Smooth muscle cell (in vitro differentiated cells): ENCODE measurements around the gene MTREX. TPM values are rescaled to one million over a fixed set of nuclear protein-coding genes. Genes with fewer than 3 reads are reported as not detected.

Experiments
- DNase-seq: peaks from one replicate; lab custom pipeline; 2025; ENCODE audit not compliant: unreplicated experiment; lab: John Stamatoyannopoulos, UW
- H2AFZ ChIP-seq: fragments of 200-600 bp; sonication (generic); 2 replicates; pipeline ENCODE4 v1.6.0; 2016; ENCODE audit warnings: antibody characterized with exemption, low read depth, mild to moderate bottlenecking
- H3F3A ChIP-seq: fragments of 200-600 bp; sonication (generic); 2 replicates; pipeline ENCODE4 v1.6.0; 2017; ENCODE audit warnings: antibody characterized with exemption, low read depth
- H3K27ac ChIP-seq: fragments of 200-600 bp; sonication (generic); 2 replicates; pipeline ENCODE4 v1.5.1; 2016; ENCODE audit warnings: low read depth, mild to moderate bottlenecking
- H3K27me3 ChIP-seq: fragments of 200-600 bp; sonication (generic); 2 replicates; pipeline ENCODE4 v1.6.1; 2016; ENCODE audit warnings: low read depth, mild to moderate bottlenecking
- H3K36me3 ChIP-seq: fragments of 200-600 bp; sonication (generic); 2 replicates; pipeline ENCODE4 v1.5.1; 2016; ENCODE audit warnings: low read depth
- H3K4me1 ChIP-seq: fragments of 200-600 bp; sonication (generic); 2 replicates; pipeline ENCODE4 v1.5.1; 2016; ENCODE audit warnings: low read depth
- H3K4me2 ChIP-seq: fragments of 200-600 bp; sonication (generic); 2 replicates; pipeline ENCODE4 v1.6.0; 2016; ENCODE audit warnings: mild to moderate bottlenecking
- H3K4me3 ChIP-seq: fragments of 200-600 bp; sonication (generic); 2 replicates; pipeline ENCODE4 v1.5.1; 2016; ENCODE audit warnings: mild to moderate bottlenecking
- H3K79me2 ChIP-seq: fragments of 200-600 bp; sonication (generic); 2 replicates; pipeline ENCODE4 v1.6.0; 2016; ENCODE audit warnings: low read depth, mild to moderate bottlenecking
- H3K9ac ChIP-seq: fragments of 200-600 bp; sonication (generic); 2 replicates; pipeline ENCODE4 v1.6.0; 2016; ENCODE audit warnings: low read depth
- H3K9me3 ChIP-seq: fragments of 200-600 bp; sonication (generic); replicated peaks from 2 replicates; pipeline ENCODE4 v1.5.1; 2016; ENCODE audit warnings: low read depth
- H4K20me1 ChIP-seq: fragments of 200-600 bp; sonication (generic); 2 replicates; pipeline ENCODE4 v1.6.0; 2016; ENCODE audit warnings: low read depth
- WGBS: methylation state at CpG from one replicate; pipeline ENCODE4 v1.1.7; 2016; ENCODE audit warnings: low lambda C conversion rate; 5-methylcytosine and 5-hydroxymethylcytosine counted together
- polyA plus RNA-seq: library from polyadenylated mRNA; unstranded; fragments of >200 nt; fragmentation: Nextera tagmentation; extraction: Ambion mirVana; gene quantifications from 2 replicates; pipeline ENCODE4 v1.2.1, GENCODE V29; 2016
- total RNA-seq: library from RNA; depleted of rRNA; stranded (reverse); fragments of >200 nt; gene quantifications from 2 replicates; pipeline ENCODE4 v1.2.3, GENCODE V29; 2014
- TF ChIP-seq, protein P1 (sequence below): fragments of 200-600 bp; sonication (generic); IDR thresholded peaks from 2 replicates; pipeline ENCODE4 v1.5.1; 2017; ENCODE audit warnings: borderline replicate concordance, mild to moderate bottlenecking, antibody characterized with exemption; ENCODE audit not compliant: insufficient read depth, poor library complexity, severe bottlenecking

MTREX gene
- total and polyA plus RNA-seq, 2 experiments from 2014 or later = 20.7 to 93.9 TPM

DNA sequence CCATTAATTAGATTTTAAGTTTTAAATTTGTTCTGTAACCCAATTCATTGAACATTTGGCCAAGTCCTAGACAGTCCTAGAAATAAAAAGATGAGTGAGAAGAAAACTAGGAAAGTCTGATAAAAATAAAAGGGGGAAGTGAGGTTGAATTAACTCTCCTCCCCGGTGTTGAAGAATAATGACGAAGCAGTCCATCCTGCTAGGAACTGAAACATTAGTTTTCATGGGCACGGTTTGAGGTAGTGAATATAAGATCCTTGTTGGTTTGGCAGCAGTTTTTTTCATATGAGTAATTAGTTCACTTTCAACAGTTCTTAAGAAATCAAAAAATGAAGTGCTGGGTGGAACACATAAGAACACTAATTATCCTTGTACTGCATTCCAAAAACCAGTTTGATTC, 103.1 kb downstream of the MTREX start:
- 100% methylated on average over 3 of the region's 3 CpGs for WGBS
- Histone ChIP-seq H3K4me3 (no peak overlapping the region), H3F3A (no peaks in the 10 kb centered on the region), H3K4me2 (no peak overlapping the region), H3K27ac (no peak overlapping the region), H3K79me2 (no peaks in the 10 kb centered on the region), H3K9me3 (no peaks in the 10 kb centered on the region), H4K20me1 (no peaks in the 10 kb centered on the region), H3K36me3 (peaks cover 21% of the 10 kb centered on the region), H3K4me1 (no peaks in the 10 kb centered on the region), H2AFZ (no peak overlapping the region), H3K27me3 (no peaks in the 10 kb centered on the region), H3K9ac (no peak overlapping the region)
- no peak for DNase-seq
- TF ChIP-seq, protein P1, sequence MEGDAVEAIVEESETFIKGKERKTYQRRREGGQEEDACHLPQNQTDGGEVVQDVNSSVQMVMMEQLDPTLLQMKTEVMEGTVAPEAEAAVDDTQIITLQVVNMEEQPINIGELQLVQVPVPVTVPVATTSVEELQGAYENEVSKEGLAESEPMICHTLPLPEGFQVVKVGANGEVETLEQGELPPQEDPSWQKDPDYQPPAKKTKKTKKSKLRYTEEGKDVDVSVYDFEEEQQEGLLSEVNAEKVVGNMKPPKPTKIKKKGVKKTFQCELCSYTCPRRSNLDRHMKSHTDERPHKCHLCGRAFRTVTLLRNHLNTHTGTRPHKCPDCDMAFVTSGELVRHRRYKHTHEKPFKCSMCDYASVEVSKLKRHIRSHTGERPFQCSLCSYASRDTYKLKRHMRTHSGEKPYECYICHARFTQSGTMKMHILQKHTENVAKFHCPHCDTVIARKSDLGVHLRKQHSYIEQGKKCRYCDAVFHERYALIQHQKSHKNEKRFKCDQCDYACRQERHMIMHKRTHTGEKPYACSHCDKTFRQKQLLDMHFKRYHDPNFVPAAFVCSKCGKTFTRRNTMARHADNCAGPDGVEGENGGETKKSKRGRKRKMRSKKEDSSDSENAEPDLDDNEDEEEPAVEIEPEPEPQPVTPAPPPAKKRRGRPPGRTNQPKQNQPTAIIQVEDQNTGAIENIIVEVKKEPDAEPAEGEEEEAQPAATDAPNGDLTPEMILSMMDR = no peak

DNA sequence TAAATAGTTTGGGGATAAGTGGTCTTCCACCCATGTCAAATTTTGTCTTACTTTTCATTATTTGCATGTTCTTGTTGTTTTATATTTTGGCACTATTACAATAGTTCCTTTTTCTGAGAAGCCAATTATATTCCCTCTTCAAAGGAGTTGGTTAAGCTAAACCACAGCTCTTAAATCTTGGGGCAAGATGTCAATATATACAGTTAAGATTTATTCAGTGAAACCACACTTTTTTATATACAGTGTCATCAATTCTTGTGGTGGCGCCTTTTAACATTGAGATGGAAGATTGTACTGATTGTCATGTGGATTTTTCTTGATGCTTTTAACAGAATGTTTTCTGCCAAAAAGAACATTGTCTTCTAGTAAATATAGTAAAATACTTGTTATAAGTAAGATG, 104.1 kb downstream of the MTREX start:
- no peaks in the 10 kb centered on the region for H3K79me2 ChIP-seq
- H4K20me1 ChIP-seq = no peaks in the 10 kb centered on the region
- no peaks in the 10 kb centered on the region for H3K27me3 ChIP-seq
- H3K4me1 ChIP-seq = no peaks in the 10 kb centered on the region
- H3K27ac ChIP-seq = no peak overlapping the region
- no peaks in the 10 kb centered on the region for H3F3A ChIP-seq
- no peak overlapping the region for H2AFZ ChIP-seq
- no peak overlapping the region for H3K4me3 ChIP-seq
- H3K4me2 ChIP-seq = no peak overlapping the region
- no peak overlapping the region for H3K9ac ChIP-seq
- peaks cover 21% of the 10 kb centered on the region for H3K36me3 ChIP-seq
- DNase-seq = no peak
- H3K9me3 ChIP-seq = no peaks in the 10 kb centered on the region
- WGBS = 98% methylated on average over 1 of the region's 1 CpG
- TF ChIP-seq, protein P1 = no peak

DNA sequence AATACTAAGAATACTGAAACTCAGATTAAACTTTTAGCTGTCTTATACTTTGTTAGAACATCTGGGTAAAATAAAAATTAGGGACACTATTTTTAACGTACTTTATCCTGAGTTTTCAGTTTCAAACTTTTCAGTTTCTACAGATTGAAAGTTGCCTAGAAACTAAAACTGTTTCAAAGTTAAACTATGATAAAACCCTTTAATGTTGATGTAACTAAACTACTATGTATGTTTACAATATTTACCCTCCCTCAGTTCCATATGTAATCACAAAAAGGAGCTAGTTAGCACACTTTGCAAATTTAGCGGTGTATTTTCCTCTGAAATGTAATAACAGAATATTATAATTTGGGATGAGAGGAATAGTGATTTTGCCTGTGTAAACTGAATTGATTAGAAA, 105.9 kb downstream of the MTREX start:
- H3K4me1 ChIP-seq = no peaks in the 10 kb centered on the region
- TF ChIP-seq, protein P1 = no peak
- no peaks in the 10 kb centered on the region for H3K79me2 ChIP-seq
- H3K9ac ChIP-seq = no peak overlapping the region
- H3K27me3 ChIP-seq = no peaks in the 10 kb centered on the region
- no peak overlapping the region for H3K4me2 ChIP-seq
- no peaks in the 10 kb centered on the region for H4K20me1 ChIP-seq
- no peak overlapping the region for H3K27ac ChIP-seq
- no peak for DNase-seq
- no peaks in the 10 kb centered on the region for H3K9me3 ChIP-seq
- H3K36me3 ChIP-seq = peaks cover 21% of the 10 kb centered on the region
- H2AFZ ChIP-seq = no peak overlapping the region
- H3K4me3 ChIP-seq = no peak overlapping the region
- no peaks in the 10 kb centered on the region for H3F3A ChIP-seq
- 100% methylated on average over 2 of the region's 2 CpGs for WGBS

DNA sequence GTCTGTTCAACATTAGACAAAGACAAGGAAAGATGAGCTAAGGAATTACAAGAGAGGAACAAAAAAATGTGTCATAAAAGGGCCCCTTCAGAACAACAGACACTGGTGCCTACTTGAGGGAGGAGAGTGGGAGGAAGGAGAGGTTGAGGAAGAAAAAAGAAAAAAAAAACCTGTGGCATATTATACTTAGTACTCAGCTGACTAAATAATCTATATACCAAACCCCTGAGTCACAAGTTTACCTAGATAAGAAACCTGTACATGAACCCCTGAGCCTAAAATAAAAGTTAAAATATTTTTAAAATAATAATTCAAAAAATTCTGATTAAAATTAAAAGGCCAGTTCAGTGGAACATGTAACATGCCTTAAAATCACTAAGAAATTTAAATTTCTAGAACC, 107.3 kb downstream of the MTREX start:
- Histone ChIP-seq H4K20me1 (no peaks in the 10 kb centered on the region), H2AFZ (no peak overlapping the region), H3K9me3 (no peaks in the 10 kb centered on the region), H3F3A (peaks cover 5% of the 10 kb centered on the region), H3K4me2 (no peak overlapping the region), H3K4me1 (no peaks in the 10 kb centered on the region), H3K27me3 (no peaks in the 10 kb centered on the region), H3K36me3 (peaks cover 14% of the 10 kb centered on the region), H3K79me2 (no peaks in the 10 kb centered on the region), H3K4me3 (no peak overlapping the region), H3K27ac (peak overlapping the region; percentile 21), H3K9ac (no peak overlapping the region)
- TF ChIP-seq, protein P1 = no peak
- no peak for DNase-seq
